GM23248 (cell line): Measurements from ENCODE around the gene SLC29A3. TPM values are rescaled to one million over a fixed set of nuclear protein-coding genes. Genes with fewer than 3 reads are reported as not detected.

Experiments used
- DNase-seq: peaks from one replicate; pipeline ENCODE4 v3.0.0-alpha.2; 2015
- H2AFZ ChIP-seq: fragments of 200-600 bp; sonication (generic); 2 replicates; pipeline ENCODE4 v1.6.1; 2016; ENCODE audit warnings: antibody characterized with exemption
- H3F3A ChIP-seq: fragments of 200-600 bp; sonication (generic); 2 replicates; pipeline ENCODE4 v1.6.1; 2016; ENCODE audit warnings: mild to moderate bottlenecking, antibody characterized with exemption, mixed run types; ENCODE audit not compliant: insufficient read depth
- H3K27ac ChIP-seq: fragments of 200-600 bp; sonication (generic); 2 replicates; pipeline ENCODE4 v1.5.1; 2016; ENCODE audit warnings: mild to moderate bottlenecking
- H3K27me3 ChIP-seq: fragments of 200-600 bp; sonication (generic); replicated peaks from 2 replicates; pipeline ENCODE4 v1.6.1; 2016; ENCODE audit warnings: mild to moderate bottlenecking; ENCODE audit not compliant: insufficient read depth
- H3K36me3 ChIP-seq: fragments of 200-600 bp; sonication (generic); 2 replicates; pipeline ENCODE4 v1.6.1; 2016; ENCODE audit warnings: low read depth, mild to moderate bottlenecking
- H3K4me1 ChIP-seq: fragments of 200-600 bp; sonication (generic); 2 replicates; pipeline ENCODE4 v1.6.1; 2016; ENCODE audit warnings: mild to moderate bottlenecking; ENCODE audit not compliant: insufficient read depth
- H3K4me2 ChIP-seq: fragments of 200-600 bp; sonication (generic); one replicate; pipeline ENCODE4 v1.6.1; 2016; ENCODE audit warnings: mild to moderate bottlenecking; ENCODE audit not compliant: unreplicated experiment
- H3K4me3 ChIP-seq: fragments of 200-600 bp; sonication (generic); 2 replicates; pipeline ENCODE4 v1.5.1; 2016; ENCODE audit warnings: mild to moderate bottlenecking
- H3K79me2 ChIP-seq: fragments of 200-600 bp; sonication (generic); 2 replicates; pipeline ENCODE4 v1.6.1; 2016; ENCODE audit warnings: mild to moderate bottlenecking; ENCODE audit not compliant: insufficient read depth
- H3K9ac ChIP-seq: fragments of 200-600 bp; sonication (generic); 2 replicates; pipeline ENCODE4 v1.6.1; 2016; ENCODE audit warnings: mild to moderate bottlenecking
- H3K9me2 ChIP-seq: fragments of 200-600 bp; sonication (generic); 2 replicates; pipeline ENCODE4 v1.6.1; 2016; ENCODE audit warnings: mixed run types, mild to moderate bottlenecking, moderate library complexity; ENCODE audit not compliant: insufficient read depth
- H3K9me3 ChIP-seq: fragments of 200-600 bp; sonication (generic); one replicate; pipeline ENCODE4 v1.6.1; 2017; ENCODE audit warnings: low read depth
- H4K20me1 ChIP-seq: fragments of 200-600 bp; sonication (generic); 2 replicates; pipeline ENCODE4 v1.6.0; 2016; ENCODE audit not compliant: insufficient read depth
- EZH2 ChIP-seq: fragments of 200-600 bp; sonication (generic); IDR thresholded peaks from 2 replicates; pipeline ENCODE4 v1.6.1; 2018; ENCODE audit warnings: antibody characterized with exemption, mild to moderate bottlenecking; ENCODE audit not compliant: insufficient read depth, poor library complexity, severe bottlenecking
- EZH2phosphoT487 ChIP-seq: fragments of 200-600 bp; sonication (generic); IDR thresholded peaks from 2 replicates; pipeline ENCODE4 v1.6.1; 2018; ENCODE audit warnings: antibody characterized with exemption, moderate library complexity, mild to moderate bottlenecking, low read depth; ENCODE audit not compliant: insufficient read depth
- WGBS, 2 experiments: methylation state at CpG; one replicate each; pipeline ENCODE4 v1.1.6; 2015 to 2017; ENCODE audit warnings: low lambda C conversion rate in 2 of 2, low coverage in 1 of 2; ENCODE audit errors: missing lambda C conversion rate in 2 of 2; 5-methylcytosine and 5-hydroxymethylcytosine counted together
- in situ Hi-C: fragments of 300-500 bp; cut with MboI; formaldehyde crosslinking; loops from 2 replicates; pipeline ENCODE4 v1.15.0; 2020
- polyA plus RNA-seq: library from polyadenylated mRNA; unstranded; fragments of >200 nt; fragmentation: Nextera tagmentation; extraction: Ambion mirVana; gene quantifications from 2 replicates; pipeline ENCODE4 v1.2.1, GENCODE V29; 2016
- total RNA-seq: library from RNA; depleted of rRNA; stranded (reverse); fragments of >200 nt; shearing (Covaris generic); gene quantifications from 2 replicates; pipeline ENCODE4 v1.2.3, GENCODE V29; 2014

Gene SLC29A3
- total and polyA plus RNA-seq, 2 experiments from 2014 or later, result 1.9 to 7.3 TPM

DNA sequence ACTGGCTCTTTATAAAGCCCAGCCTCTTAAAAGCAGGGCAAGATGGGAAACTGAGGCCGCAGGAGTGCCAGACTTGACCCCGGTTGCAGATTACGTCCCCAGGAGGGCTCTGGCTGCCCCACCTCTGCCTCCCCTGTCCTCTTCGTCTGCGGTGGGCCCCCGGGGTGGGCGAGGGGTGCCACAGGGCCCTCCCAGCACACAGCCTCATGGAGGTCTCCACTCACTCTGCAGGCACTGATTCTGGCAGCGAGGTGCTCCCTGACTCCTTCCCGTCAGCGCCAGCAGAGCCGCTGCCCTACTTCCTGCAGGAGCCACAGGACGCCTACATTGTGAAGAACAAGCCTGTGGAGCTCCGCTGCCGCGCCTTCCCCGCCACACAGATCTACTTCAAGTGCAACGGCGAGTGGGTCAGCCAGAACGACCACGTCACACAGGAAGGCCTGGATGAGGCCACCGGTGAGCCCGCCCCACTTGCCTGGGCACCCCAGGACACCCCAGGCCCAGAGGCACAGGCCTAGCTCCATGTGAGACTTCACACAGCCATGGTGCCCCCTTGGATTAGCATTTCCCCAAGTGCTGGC is 39.4 kb upstream of the SLC29A3 start:
- no peak overlapping the region for H3K4me3 ChIP-seq
- H3K27me3 ChIP-seq, result no peaks in the 10 kb centered on the region
- H3K79me2 ChIP-seq, result no peaks in the 10 kb centered on the region
- no peaks in the 10 kb centered on the region for H3K4me1 ChIP-seq
- H3K9ac ChIP-seq, result no peak overlapping the region
- H3K9me3 ChIP-seq, result no peaks in the 10 kb centered on the region
- no peak overlapping the region for H2AFZ ChIP-seq
- no peak overlapping the region for H3K4me2 ChIP-seq
- no peak for TF ChIP-seq EZH2phosphoT487
- no peak for TF ChIP-seq EZH2
- no peaks in the 10 kb centered on the region for H3F3A ChIP-seq
- no peaks in the 10 kb centered on the region for H3K9me2 ChIP-seq
- no peak for DNase-seq
- in situ Hi-C loops, result loop anchor here (10.0 kb wide), 1 partner anchor 355 kb away; no protein-coding TSS in a partner anchor
- H4K20me1 ChIP-seq, result no peaks in the 10 kb centered on the region
- H3K27ac ChIP-seq, result no peak overlapping the region
- no peaks in the 10 kb centered on the region for H3K36me3 ChIP-seq
- 84 to 93% methylated on average over 19 to 22 of the region's 22 CpGs for WGBS, 2 experiments

DNA sequence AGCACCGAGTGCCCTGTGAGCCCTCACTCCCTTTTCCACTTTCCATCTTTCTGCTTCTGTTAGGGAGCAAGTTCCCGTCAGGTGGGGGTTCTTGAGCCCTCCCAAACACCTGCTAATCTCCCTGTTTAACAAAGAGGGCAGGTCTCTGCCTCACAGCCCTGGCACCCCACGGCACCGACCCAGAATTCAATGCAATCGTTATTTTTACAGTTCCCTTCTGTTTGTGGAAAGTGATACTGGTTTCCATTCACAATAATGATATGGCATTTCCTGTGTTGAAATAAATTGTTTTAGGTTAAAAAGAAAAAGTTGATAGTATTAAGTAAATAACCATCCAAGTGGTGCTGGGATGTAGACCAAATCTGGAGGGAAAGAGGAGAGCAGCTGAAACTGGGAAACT is 38.8 kb upstream of the SLC29A3 start:
- no peaks in the 10 kb centered on the region for H4K20me1 ChIP-seq
- WGBS, 2 experiments, result 83 to 86% methylated on average over 5 of the region's 5 CpGs
- no peak overlapping the region for H3K4me2 ChIP-seq
- no peak overlapping the region for H3K9ac ChIP-seq
- no peaks in the 10 kb centered on the region for H3K4me1 ChIP-seq
- H3K9me3 ChIP-seq, result no peaks in the 10 kb centered on the region
- no peak for DNase-seq
- H3K27me3 ChIP-seq, result no peaks in the 10 kb centered on the region
- H3K36me3 ChIP-seq, result no peaks in the 10 kb centered on the region
- no peak overlapping the region for H3K27ac ChIP-seq
- H3K4me3 ChIP-seq, result no peak overlapping the region
- H3K9me2 ChIP-seq, result no peaks in the 10 kb centered on the region
- in situ Hi-C loops, result loop anchor here (10.0 kb wide), 1 partner anchor 355 kb away; no protein-coding TSS in a partner anchor
- H2AFZ ChIP-seq, result no peak overlapping the region
- H3F3A ChIP-seq, result no peaks in the 10 kb centered on the region
- TF ChIP-seq EZH2phosphoT487 (no peak), EZH2 (no peak)
- no peaks in the 10 kb centered on the region for H3K79me2 ChIP-seq

DNA sequence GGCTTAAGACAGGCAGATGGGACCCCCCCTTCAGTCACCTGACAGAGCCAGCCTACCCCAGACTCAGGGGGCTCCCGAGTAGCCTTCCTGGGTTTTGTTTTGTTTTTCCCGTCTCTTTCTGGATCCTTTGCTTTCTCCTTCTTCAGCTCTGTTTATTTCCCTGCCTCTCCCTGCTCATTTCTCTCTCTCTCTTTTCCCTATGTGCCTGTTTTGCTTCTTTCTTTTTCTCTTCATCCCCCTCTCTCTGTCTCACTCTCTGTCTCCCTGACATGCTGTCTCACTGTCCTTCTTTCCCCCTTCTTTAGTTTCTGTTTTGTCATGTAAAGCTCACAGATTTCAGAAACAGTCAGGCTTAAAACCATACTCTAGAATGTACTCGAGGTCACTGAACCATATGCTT is 38.2 kb upstream of the SLC29A3 start:
- no peaks in the 10 kb centered on the region for H3K9me2 ChIP-seq
- 66 to 74% methylated on average over 3 of the region's 3 CpGs for WGBS, 2 experiments
- no peaks in the 10 kb centered on the region for H3K27me3 ChIP-seq
- H3K4me1 ChIP-seq, result no peaks in the 10 kb centered on the region
- no peak overlapping the region for H2AFZ ChIP-seq
- no peak for DNase-seq
- in situ Hi-C loops, result loop anchor here (10.0 kb wide), 1 partner anchor 356 kb away; no protein-coding TSS in a partner anchor
- H3K4me3 ChIP-seq, result no peak overlapping the region
- H3F3A ChIP-seq, result no peaks in the 10 kb centered on the region
- H3K27ac ChIP-seq, result no peak overlapping the region
- TF ChIP-seq EZH2 (no peak), EZH2phosphoT487 (no peak)
- H4K20me1 ChIP-seq, result no peaks in the 10 kb centered on the region
- no peak overlapping the region for H3K9ac ChIP-seq
- no peaks in the 10 kb centered on the region for H3K79me2 ChIP-seq
- H3K9me3 ChIP-seq, result no peaks in the 10 kb centered on the region
- no peak overlapping the region for H3K4me2 ChIP-seq
- H3K36me3 ChIP-seq, result no peaks in the 10 kb centered on the region

DNA sequence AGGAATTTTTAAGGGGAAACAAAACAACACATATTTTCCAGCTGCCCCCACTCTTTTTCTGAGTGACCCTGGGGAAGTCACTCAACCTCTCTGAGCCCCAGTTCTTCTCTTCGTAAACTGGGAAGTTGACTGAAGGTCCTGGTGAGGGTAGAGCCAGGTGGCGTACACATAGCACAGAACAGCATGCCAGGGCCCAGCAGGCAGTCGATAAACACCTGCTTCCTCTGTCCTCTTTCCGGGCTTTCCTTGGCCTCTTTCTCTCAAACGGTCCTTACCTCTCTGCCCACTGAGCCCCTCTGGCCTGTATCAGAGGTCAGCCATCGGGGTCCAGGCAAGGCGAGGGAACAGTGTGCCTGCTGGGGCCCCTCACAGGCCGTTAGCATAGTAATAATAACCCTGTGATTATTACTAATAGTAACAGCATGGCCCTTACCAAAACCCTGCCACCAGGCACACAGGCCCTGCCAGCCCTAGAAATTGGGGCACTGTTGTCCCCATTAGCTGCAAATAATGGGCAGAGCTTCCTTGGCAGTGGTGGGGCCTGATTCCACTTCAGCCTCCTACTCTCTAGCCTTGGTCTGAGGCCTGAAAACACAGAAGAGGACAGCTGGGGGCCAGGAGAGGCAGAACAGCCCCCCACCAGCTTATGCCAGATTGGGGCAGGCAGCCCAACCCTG is 37.3 kb upstream of the SLC29A3 start:
- TF ChIP-seq EZH2phosphoT487 (no peak), EZH2 (no peak)
- Histone ChIP-seq H2AFZ (no peak overlapping the region), H3K27me3 (no peaks in the 10 kb centered on the region), H3K27ac (no peak overlapping the region), H3F3A (no peaks in the 10 kb centered on the region), H3K79me2 (no peaks in the 10 kb centered on the region), H3K4me2 (no peak overlapping the region), H3K9me2 (no peaks in the 10 kb centered on the region), H3K4me3 (no peak overlapping the region), H3K9me3 (no peaks in the 10 kb centered on the region), H3K9ac (no peak overlapping the region), H3K4me1 (no peaks in the 10 kb centered on the region), H4K20me1 (no peaks in the 10 kb centered on the region), H3K36me3 (no peaks in the 10 kb centered on the region)
- no peak for DNase-seq
- in situ Hi-C loops, result loop anchor here (10.0 kb wide), 1 partner anchor 357 kb away; no protein-coding TSS in a partner anchor
- WGBS, 2 experiments, result 88 to 93% methylated on average over 8 of the region's 8 CpGs
